ENCODE measurements around the gene KISS1. TPM values are rescaled to one million over a fixed set of nuclear protein-coding genes. Genes with fewer than 3 reads are reported as not detected.

KISS1 gene
- total RNA-seq, 2 experiments from 2014 or later, result not detected

GRCh38 chr1:204211046-204211445 is 14.8 kb upstream of the KISS1 start:
- DNase-seq (ENCODE audit: low spot score), result no peak
- Histone ChIP-seq H3K4me1 (ENCODE audit: insufficient read depth, low read length, poor library complexity, severe bottlenecking) (no peaks in the 10 kb centered on the region), H3K4me2 (ENCODE audit: low read length) (no peak overlapping the region), H3K27ac (ENCODE audit: low read depth, low read length, poor library complexity, severe bottlenecking) (no peak overlapping the region), H3K79me2 (ENCODE audit: insufficient read depth, low read depth, low read length) (no peaks in the 10 kb centered on the region), H3K4me3 (ENCODE audit: low read depth, low read length, poor library complexity, severe bottlenecking) (no peak overlapping the region), H3K36me3 (ENCODE audit: insufficient read depth, low read length) (no peaks in the 10 kb centered on the region), H3K9me2 (ENCODE audit: insufficient read depth, low read length) (no peaks in the 10 kb centered on the region), H3K9me3 (ENCODE audit: low read length) (no peaks in the 10 kb centered on the region), H4K20me1 (ENCODE audit: insufficient read depth, low read length) (no peaks in the 10 kb centered on the region), H2AFZ (ENCODE audit: low read length) (no peak overlapping the region)
- POLR2A ChIA-PET, result no interaction called here
- CTCF ChIA-PET (ENCODE audit: unreplicated experiment), result no interaction called here
- no TSS peak for BruUV-seq (replicated peaks)
- intact Hi-C loops (cut with micrococcal nuclease; ENCODE audit: unreplicated experiment), result no loop called here
- TF ChIP-seq CTCF (conservative IDR thresholded peaks at IDR 0.05; ENCODE audit: low read length), result no peak
- no peak for TF ChIP-seq EZH2phosphoT487 (IDR thresholded peaks at IDR 0.05; ENCODE audit: borderline replicate concordance, low read depth, low read length)

GRCh38 chr1:204207136-204207616 is 10.9 kb upstream of the KISS1 start:
- Histone ChIP-seq H3K4me1 (ENCODE audit: insufficient read depth, low read length, poor library complexity, severe bottlenecking) (no peaks in the 10 kb centered on the region), H2AFZ (ENCODE audit: low read length) (no peak overlapping the region), H3K4me3 (ENCODE audit: low read depth, low read length, poor library complexity, severe bottlenecking) (no peak overlapping the region), H3K36me3 (ENCODE audit: insufficient read depth, low read length) (no peaks in the 10 kb centered on the region), H4K20me1 (ENCODE audit: insufficient read depth, low read length) (no peaks in the 10 kb centered on the region), H3K4me2 (ENCODE audit: low read length) (no peak overlapping the region), H3K9me3 (ENCODE audit: low read length) (no peaks in the 10 kb centered on the region), H3K27ac (ENCODE audit: low read depth, low read length, poor library complexity, severe bottlenecking) (no peak overlapping the region), H3K9me2 (ENCODE audit: insufficient read depth, low read length) (no peaks in the 10 kb centered on the region), H3K79me2 (ENCODE audit: insufficient read depth, low read depth, low read length) (no peaks in the 10 kb centered on the region)
- ChIA-PET CTCF (ENCODE audit: unreplicated experiment) (interaction anchor here (0.5 to 0.6 kb wide), 3 partner anchors 467 to 1229 kb away, joined by 3 to 7 read pairs (median 3); no protein-coding TSS in a partner anchor), POLR2A (no interaction called here)
- TF ChIP-seq CTCF (conservative IDR thresholded peaks at IDR 0.05; ENCODE audit: low read length) (peak; percentile 89), EZH2phosphoT487 (IDR thresholded peaks at IDR 0.05; ENCODE audit: borderline replicate concordance, low read depth, low read length) (no peak)
- intact Hi-C loops (cut with micrococcal nuclease; ENCODE audit: unreplicated experiment), result loop anchor here (1.0 to 5.0 kb wide), 3 partner anchors 45 to 346 kb away; partner anchors contain the start of gene SNRPE
- DNase-seq (ENCODE audit: low spot score), result peak; percentile 57
- no TSS peak for BruUV-seq (replicated peaks)

- Histone ChIP-seq H3K4me2 (ENCODE audit: low read length) (no peak overlapping the region), H3K9me3 (ENCODE audit: low read length) (no peaks in the 10 kb centered on the region), H4K20me1 (ENCODE audit: insufficient read depth, low read length) (no peaks in the 10 kb centered on the region), H3K9me2 (ENCODE audit: insufficient read depth, low read length) (no peaks in the 10 kb centered on the region), H3K4me1 (ENCODE audit: insufficient read depth, low read length, poor library complexity, severe bottlenecking) (no peaks in the 10 kb centered on the region), H2AFZ (ENCODE audit: low read length) (no peak overlapping the region), H3K27ac (ENCODE audit: low read depth, low read length, poor library complexity, severe bottlenecking) (no peak overlapping the region), H3K79me2 (ENCODE audit: insufficient read depth, low read depth, low read length) (no peaks in the 10 kb centered on the region), H3K4me3 (ENCODE audit: low read depth, low read length, poor library complexity, severe bottlenecking) (no peak overlapping the region), H3K36me3 (ENCODE audit: insufficient read depth, low read length) (no peaks in the 10 kb centered on the region)
- POLR2A ChIA-PET, result no interaction called here
- no peak for DNase-seq (ENCODE audit: low spot score)
- no TSS peak for BruUV-seq (replicated peaks)
- CTCF ChIA-PET (ENCODE audit: unreplicated experiment), result no interaction called here
- intact Hi-C loops (cut with micrococcal nuclease; ENCODE audit: unreplicated experiment), result loop anchor here (5.0 kb wide), 1 partner anchor 156 kb away; no protein-coding TSS in a partner anchor
- TF ChIP-seq CTCF (conservative IDR thresholded peaks at IDR 0.05; ENCODE audit: low read length) (no peak), EZH2phosphoT487 (IDR thresholded peaks at IDR 0.05; ENCODE audit: borderline replicate concordance, low read depth, low read length) (no peak)
These were observed 9.8 kb upstream of the KISS1 start for GRCh38 chr1:204206121-204206520.
